ENCODE results near the gene CRB3.
A peak's percentile ranks its signal among the peaks of the same experiment; 100 is the strongest.

CRB3 gene

GRCh38 chr19:6466526-6467248, 2.6 kb downstream of the CRB3 start:
- no peak for DNase-seq (ENCODE audit: low read depth in 3 of 3)

- DNase-seq (ENCODE audit: low read depth in 3 of 3): no peak
These were observed 3.3 kb downstream of the CRB3 start for GRCh38 chr19:6467384-6467783.

GRCh38 chr19:6470173-6470572, 6.1 kb downstream of the CRB3 start:
- no peak for DNase-seq (ENCODE audit: low read depth in 3 of 3)

- no peak for DNase-seq (ENCODE audit: low read depth in 3 of 3)
These were observed 7.0 kb downstream of the CRB3 start for GRCh38 chr19:6471076-6471475.

- DNase-seq (ENCODE audit: low read depth in 3 of 3): no peak
These were observed 8.6 kb downstream of the CRB3 start for GRCh38 chr19:6472713-6473112.

GRCh38 chr19:6473647-6474046, 9.6 kb downstream of the CRB3 start:
- no peak for DNase-seq (ENCODE audit: low read depth in 3 of 3)

- no peak for DNase-seq (ENCODE audit: low read depth in 3 of 3)
These were observed 11.4 kb downstream of the CRB3 start for GRCh38 chr19:6475321-6476108.

GRCh38 chr19:6476155-6476895, 12.3 kb downstream of the CRB3 start:
- peak in 2 of 3 experiments; percentile 41 to 62 for DNase-seq (ENCODE audit: low read depth in 3 of 3)

GRCh38 chr19:6476896-6477431, 12.9 kb downstream of the CRB3 start:
- no peak for DNase-seq (ENCODE audit: low read depth in 3 of 3)

GRCh38 chr19:6478815-6479214, 14.7 kb downstream of the CRB3 start:
- DNase-seq (ENCODE audit: low read depth in 3 of 3): no peak

- DNase-seq (ENCODE audit: low read depth in 3 of 3): no peak
These were observed 15.8 kb downstream of the CRB3 start for GRCh38 chr19:6479836-6480398.

- DNase-seq (ENCODE audit: low read depth in 3 of 3): no peak
These were observed 16.9 kb downstream of the CRB3 start for GRCh38 chr19:6480848-6481415.

GRCh38 chr19:6481541-6482342, 17.7 kb downstream of the CRB3 start, which contains the start of gene DENND1C:
TSS of gene DENND1C (minus strand) at chr19:6481787. CDS start at chr19:6481695, 92 bp downstream.
- peak in 2 of 3 experiments; percentile 47 to 72 for DNase-seq (ENCODE audit: low read depth in 3 of 3)

- no peak for DNase-seq (ENCODE audit: low read depth in 3 of 3)
These were observed 18.2 kb downstream of the CRB3 start for GRCh38 chr19:6482343-6482686.

- no peak for DNase-seq (ENCODE audit: low read depth in 3 of 3)
These were observed 19.2 kb downstream of the CRB3 start for GRCh38 chr19:6483235-6483634.

- DNase-seq (ENCODE audit: low read depth in 3 of 3): no peak
These were observed 20.2 kb downstream of the CRB3 start for GRCh38 chr19:6484230-6484629.

GRCh38 chr19:6484831-6485230, 20.8 kb downstream of the CRB3 start:
- DNase-seq (ENCODE audit: low read depth in 3 of 3): no peak

GRCh38 chr19:6489278-6490061, 25.4 kb downstream of the CRB3 start:
- DNase-seq (ENCODE audit: low read depth in 3 of 3): no peak

- DNase-seq (ENCODE audit: low read depth in 3 of 3): no peak
These were observed 26.1 kb downstream of the CRB3 start for GRCh38 chr19:6490134-6490533.
